HepG2 (cell line): Measurements from ENCODE around the gene TYMS. TPM values are rescaled to one million over a fixed set of nuclear protein-coding genes. Genes with fewer than 3 reads are reported as not detected.

ENCODE experiments used
- ATAC-seq: fragments of 200-7000 bp; cut with Tn5 transposase; 3 replicates; pipeline ENCODE4 v1.9.1; 2020; ENCODE audit warnings: mild to moderate bottlenecking, moderate library complexity
- BruUV-seq: library from RNA; stranded (reverse); fragments of 400-500 nt; replicated peaks from 2 replicates; lab custom pipeline; 2021; lab: Mats Ljungman, UMichigan
- CTCF ChIA-PET: fragments of 300-600 bp; formaldehyde crosslinking; extraction: SDS; loops from one replicate; lab custom pipeline; 2021; ENCODE audit warnings: low total read pairs, inconsistent platforms, low intra/inter-chr PET ratio; lab: Yijun Ruan, JAX
- POLR2A ChIA-PET: fragments of 350-600 bp; sonication (Branson Sonifier 250); formaldehyde crosslinking; loops from one replicate; lab custom pipeline; 2020; ENCODE audit warnings: antibody characterized with exemption, inconsistent platforms; lab: Yijun Ruan, JAX
- DNase-seq: peaks from one replicate; pipeline ENCODE4 v3.0.0-alpha.2; 2015; ENCODE audit warnings: low spot score
- FAIRE-seq: peaks from 3 replicates; lab custom pipeline; 2011; peaks lifted over from hg19 to GRCh38; lab: Jason Lieb, UNC
- H2AFZ ChIP-seq: one replicate; pipeline ENCODE4 v1.6.1; 2011; ENCODE audit warnings: low read length, inconsistent platforms
- H3K27ac ChIP-seq: fragments of 300-600 bp; 3 replicates; pipeline ENCODE4 v1.8.0; 2011; ENCODE audit warnings: mixed run types, mild to moderate bottlenecking, mixed read lengths, low read length, inconsistent platforms; ENCODE audit not compliant: insufficient read depth; ENCODE audit errors: extremely low read length
- H3K27me3 ChIP-seq, 2 experiments: fragments of 200-600 bp in 1 of 2; 2 replicates in 1 of 2; 3 replicates in 1 of 2; pipeline versions ENCODE4 v1.6.0 to v1.8.0; 2011; ENCODE audit warnings: low read length in 2 of 2, mild to moderate bottlenecking in 2 of 2, moderate library complexity in 2 of 2, inconsistent platforms in 1 of 2; ENCODE audit not compliant: insufficient read depth in 2 of 2, control insufficient read depth in 1 of 2
- H3K36me3 ChIP-seq, 2 experiments: fragments of 200-600 bp in 1 of 2; replicated peaks in 1 of 2; 2 replicates in 1 of 2; 3 replicates in 1 of 2; pipeline versions ENCODE4 v1.5.1 to v1.8.0; 2011; ENCODE audit warnings: low read length in 2 of 2, inconsistent platforms in 1 of 2; ENCODE audit not compliant: insufficient read depth in 2 of 2, control insufficient read depth in 1 of 2
- H3K4me1 ChIP-seq: 2 replicates; pipeline ENCODE4 v1.5.1; 2012; ENCODE audit warnings: low read length, inconsistent platforms; ENCODE audit not compliant: insufficient read depth
- H3K4me2 ChIP-seq: 2 replicates; pipeline ENCODE4 v1.6.0; 2011; ENCODE audit warnings: low read depth, low read length, inconsistent platforms
- H3K4me3 ChIP-seq, 3 experiments: fragments of 200-600 bp in 1 of 3; sonication (generic), shearing (Covaris generic) in 1 of 3; replicated peaks in 1 of 3; 2 replicates each; pipeline ENCODE4 v1.5.1; 2011 to 2016; ENCODE audit warnings: low read length in 3 of 3, inconsistent platforms in 2 of 3, low read depth in 2 of 3, mild to moderate bottlenecking in 2 of 3, control low read depth in 1 of 3, mixed read lengths in 1 of 3; ENCODE audit not compliant: insufficient read depth in 1 of 3
- H3K79me2 ChIP-seq: one replicate; pipeline ENCODE4 v1.6.1; 2011; ENCODE audit warnings: low read length, inconsistent platforms; ENCODE audit not compliant: insufficient read depth
- H3K9ac ChIP-seq: 2 replicates; pipeline ENCODE4 v1.6.0; 2011; ENCODE audit warnings: mild to moderate bottlenecking, low read depth, low read length, inconsistent platforms; ENCODE audit not compliant: insufficient read depth
- H3K9me3 ChIP-seq: 2 replicates; pipeline ENCODE4 v1.5.1; 2012; ENCODE audit warnings: mild to moderate bottlenecking, low read length
- H4K20me1 ChIP-seq: 2 replicates; pipeline ENCODE4 v1.6.0; 2011; ENCODE audit warnings: inconsistent platforms, mild to moderate bottlenecking, low read length, moderate library complexity; ENCODE audit not compliant: insufficient read depth
- ARNTL ChIP-seq: sonication (generic); formaldehyde crosslinking; IDR thresholded peaks from 2 replicates; pipeline ENCODE4 v1.4.0; 2020; ENCODE audit warnings: mild to moderate bottlenecking, missing genetic modification reagents
- ERF ChIP-seq: IDR thresholded peaks from 2 replicates; pipeline ENCODE4 v1.6.1; 2018; ENCODE audit warnings: missing biosample characterization, missing genetic modification reagents
- GFI1 ChIP-seq: sonication (generic); formaldehyde crosslinking; IDR thresholded peaks from 2 replicates; pipeline ENCODE4 v1.5.0; 2020; ENCODE audit warnings: missing genetic modification reagents, mild to moderate bottlenecking, borderline replicate concordance
- JUNB ChIP-seq: sonication (generic); formaldehyde crosslinking; IDR thresholded peaks from 2 replicates; pipeline ENCODE4 v1.8.0; 2022; ENCODE audit warnings: missing genetic modification reagents, mild to moderate bottlenecking, borderline replicate concordance
- MATR3 ChIP-seq: sonication (generic); formaldehyde crosslinking; IDR thresholded peaks from 2 replicates; pipeline ENCODE4 v1.4.0; 2020; ENCODE audit warnings: missing genetic modification reagents
- U2AF1 ChIP-seq: fragments of 200-400 bp; formaldehyde crosslinking; optimal IDR thresholded peaks from 2 replicates; pipeline ENCODE3; 2017; ENCODE audit warnings: mild to moderate bottlenecking, low read depth, low read length
- ZFYVE20 ChIP-seq: sonication (generic); formaldehyde crosslinking; IDR thresholded peaks from 2 replicates; pipeline ENCODE4 v1.8.0; 2023; ENCODE audit warnings: low read depth, mild to moderate bottlenecking, moderate library complexity, missing genetic modification reagents, borderline replicate concordance
- ZNF775 ChIP-seq: sonication (generic); formaldehyde crosslinking; IDR thresholded peaks from 2 replicates; pipeline ENCODE4 v1.4.0; 2020; ENCODE audit warnings: missing genetic modification reagents, mild to moderate bottlenecking, moderate library complexity, borderline replicate concordance
- ZNF780A ChIP-seq: sonication (generic); formaldehyde crosslinking; IDR thresholded peaks from 2 replicates; pipeline ENCODE4 v1.8.0; 2022; ENCODE audit warnings: mild to moderate bottlenecking, missing genetic modification reagents, moderate library complexity
- ZNF792 ChIP-seq: IDR thresholded peaks from 2 replicates; pipeline ENCODE4 v1.6.1; 2016
- WGBS: methylation state at CpG from one replicate; pipeline ENCODE4 v1.1.6; 2017; ENCODE audit warnings: low lambda C conversion rate; 5-methylcytosine and 5-hydroxymethylcytosine counted together
- in situ Hi-C: cut with HindIII; loops from 2 replicates; pipeline ENCODE4 v1.10.0; 2017; ENCODE audit warnings: low pct_unique_long_range_greater_than_20kb; ENCODE audit not compliant: extremely low pct_ligation_motif_present
- intact Hi-C: fragments of 100-400 bp; cut with micrococcal nuclease; formaldehyde crosslinking; loops from one replicate; pipeline ENCODE4 v1.10.0; 2022; ENCODE audit not compliant: unreplicated experiment
- polyA plus RNA-seq, 8 experiments: library from polyadenylated mRNA; depleted of rRNA in 3 of 8; stranded (reverse) in 7 of 8; unstranded in 1 of 8; fragments of >200 nt; fragmentation: Illumina TruSeq in 4 of 8; extraction: Trizol in 4 of 8; gene quantifications; 2 replicates each; pipeline versions ENCODE4 v1.2.1 to v1.2.3, GENCODE V29; 2011 to 2016; ENCODE audit warnings: low read depth in 4 of 8, missing spikeins in 1 of 8, mixed read lengths in 1 of 8; ENCODE audit not compliant: insufficient read depth in 1 of 8
- total RNA-seq, 5 experiments: library from RNA; depleted of rRNA; stranded (reverse); fragments of >200 nt; fragmentation: Illumina TruSeq; extraction: Trizol; gene quantifications; 2 replicates each; pipeline ENCODE4 v1.2.3, GENCODE V29; 2016; ENCODE audit warnings: low read depth in 1 of 5
- TF ChIP-seq, protein P1 (sequence below): IDR thresholded peaks from 2 replicates; pipeline ENCODE4 v1.6.1; 2016; ENCODE audit warnings: low read depth, control low read depth
- TF ChIP-seq, protein P2 (sequence below): sonication (generic); formaldehyde crosslinking; conservative IDR thresholded peaks from 2 replicates; pipeline ENCODE4 v1.4.0; 2020; ENCODE audit warnings: missing genetic modification reagents
- TF ChIP-seq, protein P3 (sequence below): sonication (generic); formaldehyde crosslinking; IDR thresholded peaks from 2 replicates; pipeline ENCODE4 v1.4.0; 2020; ENCODE audit warnings: low read depth, mild to moderate bottlenecking, missing genetic modification reagents
- TF ChIP-seq, protein P4 (sequence below): sonication (generic); formaldehyde crosslinking; IDR thresholded peaks from 2 replicates; pipeline ENCODE4 v1.4.0; 2020; ENCODE audit warnings: missing genetic modification reagents

Gene TYMS
- total and polyA plus RNA-seq, 2 of the 13 experiments (the other 11 are each of a cell fraction or from before 2014, with no cell fraction given): 80.1 to 106 TPM

DNA sequence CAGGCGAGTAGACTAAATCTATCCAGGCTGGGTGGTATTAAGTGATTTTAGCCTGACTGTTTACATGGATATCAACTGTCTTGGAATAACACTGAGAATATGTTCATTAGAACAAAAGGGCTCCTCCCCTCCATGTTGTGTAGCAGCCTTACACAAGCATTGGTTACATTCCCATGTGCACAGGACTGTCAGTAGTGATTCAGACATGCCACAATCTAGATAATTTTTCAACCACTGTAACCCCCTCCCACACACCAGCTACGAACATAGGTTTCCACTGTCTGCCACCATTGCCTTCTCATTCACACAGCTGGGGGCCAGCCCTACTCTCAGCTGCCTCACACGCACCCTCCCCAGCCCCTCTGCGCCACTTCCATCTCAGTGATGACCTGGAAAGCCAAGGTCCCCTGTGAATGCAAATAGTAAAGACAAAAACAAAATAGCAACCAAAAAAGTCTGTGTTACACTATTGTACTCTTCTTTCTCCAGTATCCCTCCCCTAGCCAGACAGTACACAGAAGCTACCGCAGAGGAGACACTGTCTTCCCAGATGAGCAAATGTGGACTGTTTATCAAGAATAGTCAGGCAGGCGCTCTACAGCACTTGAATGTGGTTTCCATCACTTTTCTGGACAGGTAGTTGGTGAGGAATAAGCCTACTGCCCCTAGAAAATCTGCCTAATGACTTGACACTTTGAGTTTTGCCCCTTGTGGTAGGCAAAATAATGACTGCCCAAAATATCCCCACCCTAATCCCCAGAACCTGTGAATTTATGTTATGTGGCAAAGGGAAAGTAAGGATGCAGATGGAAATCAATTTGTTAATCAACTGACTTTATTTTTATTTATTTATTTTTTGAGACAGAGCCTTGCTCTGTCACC, 27.9 kb upstream of the TYMS start:
- H2AFZ ChIP-seq: no peak overlapping the region
- 62% methylated on average over 6 of the region's 6 CpGs for WGBS
- TF ChIP-seq, protein P1, sequence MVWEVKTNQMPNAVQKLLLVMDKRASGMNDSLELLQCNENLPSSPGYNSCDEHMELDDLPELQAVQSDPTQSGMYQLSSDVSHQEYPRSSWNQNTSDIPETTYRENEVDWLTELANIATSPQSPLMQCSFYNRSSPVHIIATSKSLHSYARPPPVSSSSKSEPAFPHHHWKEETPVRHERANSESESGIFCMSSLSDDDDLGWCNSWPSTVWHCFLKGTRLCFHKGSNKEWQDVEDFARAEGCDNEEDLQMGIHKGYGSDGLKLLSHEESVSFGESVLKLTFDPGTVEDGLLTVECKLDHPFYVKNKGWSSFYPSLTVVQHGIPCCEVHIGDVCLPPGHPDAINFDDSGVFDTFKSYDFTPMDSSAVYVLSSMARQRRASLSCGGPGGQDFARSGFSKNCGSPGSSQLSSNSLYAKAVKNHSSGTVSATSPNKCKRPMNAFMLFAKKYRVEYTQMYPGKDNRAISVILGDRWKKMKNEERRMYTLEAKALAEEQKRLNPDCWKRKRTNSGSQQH (CRISPR knock-in tag): no peak
- TF ChIP-seq ERF (no peak), ZFYVE20 (no peak), ZNF780A (no peak), GFI1 (CRISPR knock-in tag) (no peak), JUNB (CRISPR knock-in tag) (no peak), U2AF1 (no peak), ZNF775 (CRISPR knock-in tag) (no peak), ARNTL (CRISPR knock-in tag) (no peak), MATR3 (CRISPR knock-in tag) (no peak), ZNF792 (CRISPR knock-in tag) (no peak)
- TF ChIP-seq, protein P2, sequence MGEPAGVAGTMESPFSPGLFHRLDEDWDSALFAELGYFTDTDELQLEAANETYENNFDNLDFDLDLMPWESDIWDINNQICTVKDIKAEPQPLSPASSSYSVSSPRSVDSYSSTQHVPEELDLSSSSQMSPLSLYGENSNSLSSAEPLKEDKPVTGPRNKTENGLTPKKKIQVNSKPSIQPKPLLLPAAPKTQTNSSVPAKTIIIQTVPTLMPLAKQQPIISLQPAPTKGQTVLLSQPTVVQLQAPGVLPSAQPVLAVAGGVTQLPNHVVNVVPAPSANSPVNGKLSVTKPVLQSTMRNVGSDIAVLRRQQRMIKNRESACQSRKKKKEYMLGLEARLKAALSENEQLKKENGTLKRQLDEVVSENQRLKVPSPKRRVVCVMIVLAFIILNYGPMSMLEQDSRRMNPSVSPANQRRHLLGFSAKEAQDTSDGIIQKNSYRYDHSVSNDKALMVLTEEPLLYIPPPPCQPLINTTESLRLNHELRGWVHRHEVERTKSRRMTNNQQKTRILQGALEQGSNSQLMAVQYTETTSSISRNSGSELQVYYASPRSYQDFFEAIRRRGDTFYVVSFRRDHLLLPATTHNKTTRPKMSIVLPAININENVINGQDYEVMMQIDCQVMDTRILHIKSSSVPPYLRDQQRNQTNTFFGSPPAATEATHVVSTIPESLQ (CRISPR knock-in tag): no peak
- TF ChIP-seq, protein P3, sequence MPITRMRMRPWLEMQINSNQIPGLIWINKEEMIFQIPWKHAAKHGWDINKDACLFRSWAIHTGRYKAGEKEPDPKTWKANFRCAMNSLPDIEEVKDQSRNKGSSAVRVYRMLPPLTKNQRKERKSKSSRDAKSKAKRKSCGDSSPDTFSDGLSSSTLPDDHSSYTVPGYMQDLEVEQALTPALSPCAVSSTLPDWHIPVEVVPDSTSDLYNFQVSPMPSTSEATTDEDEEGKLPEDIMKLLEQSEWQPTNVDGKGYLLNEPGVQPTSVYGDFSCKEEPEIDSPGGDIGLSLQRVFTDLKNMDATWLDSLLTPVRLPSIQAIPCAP (CRISPR knock-in tag): no peak
- TF ChIP-seq, protein P4, sequence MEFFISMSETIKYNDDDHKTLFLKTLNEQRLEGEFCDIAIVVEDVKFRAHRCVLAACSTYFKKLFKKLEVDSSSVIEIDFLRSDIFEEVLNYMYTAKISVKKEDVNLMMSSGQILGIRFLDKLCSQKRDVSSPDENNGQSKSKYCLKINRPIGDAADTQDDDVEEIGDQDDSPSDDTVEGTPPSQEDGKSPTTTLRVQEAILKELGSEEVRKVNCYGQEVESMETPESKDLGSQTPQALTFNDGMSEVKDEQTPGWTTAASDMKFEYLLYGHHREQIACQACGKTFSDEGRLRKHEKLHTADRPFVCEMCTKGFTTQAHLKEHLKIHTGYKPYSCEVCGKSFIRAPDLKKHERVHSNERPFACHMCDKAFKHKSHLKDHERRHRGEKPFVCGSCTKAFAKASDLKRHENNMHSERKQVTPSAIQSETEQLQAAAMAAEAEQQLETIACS (CRISPR knock-in tag): no peak
- H3K9me3 ChIP-seq: no peaks in the 10 kb centered on the region
- intact Hi-C loops: loop anchor here (10.0 kb wide), 1 partner anchor 75 kb away; no protein-coding TSS in a partner anchor
- in situ Hi-C loops: no loop called here
- H3K36me3 ChIP-seq: no peaks in the 10 kb centered on the region
- ATAC-seq (peak; percentile 59; the same call in 2 of the 3 replicates), DNase-seq (no peak), FAIRE-seq (no peak)
- H3K9ac ChIP-seq: no peak overlapping the region
- H4K20me1 ChIP-seq: no peaks in the 10 kb centered on the region
- POLR2A ChIA-PET: no interaction called here
- H3K4me2 ChIP-seq: no peak overlapping the region
- H3K4me3 ChIP-seq: no peak overlapping the region
- CTCF ChIA-PET: no interaction called here
- no peaks in the 10 kb centered on the region for H3K79me2 ChIP-seq
- no peaks in the 10 kb centered on the region for H3K27me3 ChIP-seq
- BruUV-seq: no TSS peak
- H3K27ac ChIP-seq: no peak overlapping the region
- H3K4me1 ChIP-seq: peaks cover 3% of the 10 kb centered on the region; the same call in 1 of the 2 replicates
